Neuronal stem cell (in vitro differentiated cells): ENCODE results near the gene STIP1. TPM values are rescaled to one million over a fixed set of nuclear protein-coding genes. Genes with fewer than 3 reads are reported as not detected.

Experiments
- DNase-seq: peaks from one replicate; pipeline ENCODE4 v3.0.0-alpha.2; 2013; ENCODE audit warnings: low spot score
- H2AFZ ChIP-seq: one replicate; pipeline ENCODE4 v1.6.1; 2013; ENCODE audit warnings: mild to moderate bottlenecking, low read length, inconsistent platforms
- H2AK5ac ChIP-seq: 2 replicates; pipeline ENCODE4 v1.6.1; 2013; ENCODE audit warnings: low read depth, mild to moderate bottlenecking, inconsistent platforms, low read length, moderate library complexity, mixed read lengths
- H2BK120ac ChIP-seq: 2 replicates; pipeline ENCODE4 v1.6.1; 2013; ENCODE audit warnings: low read depth, mild to moderate bottlenecking, inconsistent platforms, low read length, moderate library complexity, mixed read lengths
- H2BK12ac ChIP-seq: one replicate; pipeline ENCODE4 v1.6.1; 2013; ENCODE audit warnings: low read length, inconsistent platforms
- H2BK15ac ChIP-seq: 2 replicates; pipeline ENCODE4 v1.6.1; 2013; ENCODE audit warnings: mild to moderate bottlenecking, low read length, inconsistent platforms, mixed read lengths
- H2BK5ac ChIP-seq: one replicate; pipeline ENCODE4 v1.6.1; 2013; ENCODE audit warnings: inconsistent platforms, mild to moderate bottlenecking, low read length, moderate library complexity
- H3K14ac ChIP-seq: one replicate; pipeline ENCODE4 v1.6.1; 2013; ENCODE audit warnings: low read length, inconsistent platforms
- H3K18ac ChIP-seq: 2 replicates; pipeline ENCODE4 v1.6.1; 2013; ENCODE audit warnings: low read length, inconsistent platforms
- H3K23ac ChIP-seq: 2 replicates; pipeline ENCODE4 v1.6.1; 2013; ENCODE audit warnings: low read depth, mild to moderate bottlenecking, mixed read lengths, low read length, inconsistent platforms; ENCODE audit not compliant: poor library complexity
- H3K27ac ChIP-seq: replicated peaks from 3 replicates; pipeline ENCODE4 v1.5.1; 2013; ENCODE audit warnings: low read length, inconsistent platforms
- H3K27me3 ChIP-seq, 3 experiments: 2 replicates each; pipeline ENCODE4 v1.6.1; 2013; ENCODE audit warnings: low read length in 3 of 3, mild to moderate bottlenecking in 2 of 3, inconsistent platforms in 1 of 3, low read depth in 1 of 3, mixed read lengths in 1 of 3, moderate library complexity in 1 of 3; ENCODE audit not compliant: control insufficient read depth in 3 of 3, insufficient read depth in 3 of 3
- H3K36me3 ChIP-seq, 2 donors: replicated peaks in 1 of 2; 2 replicates each; pipeline ENCODE4 v1.6.1; 2013; ENCODE audit warnings: low read length in 2 of 2; ENCODE audit not compliant: control insufficient read depth in 2 of 2, insufficient read depth in 2 of 2
- H3K4ac ChIP-seq: 2 replicates; pipeline ENCODE4 v1.6.1; 2013; ENCODE audit warnings: inconsistent platforms, mild to moderate bottlenecking, low read length, moderate library complexity
- H3K4me1 ChIP-seq, 2 donors: 1 replicate in 1 of 2; 2 replicates in 1 of 2; pipeline ENCODE4 v1.6.1; 2013; ENCODE audit warnings: low read length in 2 of 2, low read depth in 1 of 2; ENCODE audit not compliant: control insufficient read depth in 2 of 2, insufficient read depth in 1 of 2
- H3K4me2 ChIP-seq: one replicate; pipeline ENCODE4 v1.6.1; 2013; ENCODE audit warnings: mild to moderate bottlenecking, low read length, inconsistent platforms; ENCODE audit not compliant: insufficient read depth, poor library complexity, severe bottlenecking
- H3K4me3 ChIP-seq, 2 donors: 2 replicates each; pipeline ENCODE4 v1.5.1; 2013; ENCODE audit warnings: low read length in 2 of 2, mild to moderate bottlenecking in 2 of 2, inconsistent platforms in 1 of 2, moderate library complexity in 1 of 2
- H3K79me1 ChIP-seq: one replicate; pipeline ENCODE4 v1.6.1; 2013; ENCODE audit warnings: low read depth, mild to moderate bottlenecking, inconsistent platforms, low read length, moderate library complexity
- H3K9ac ChIP-seq: one replicate; pipeline ENCODE4 v1.6.1; 2013; ENCODE audit warnings: mild to moderate bottlenecking, low read depth, low read length, inconsistent platforms; ENCODE audit not compliant: poor library complexity
- H3K9me3 ChIP-seq, 2 donors: replicated peaks in 1 of 2; 2 replicates each; pipeline versions ENCODE3 to v1.6.1; 2013; ENCODE audit warnings: low read length in 2 of 2, mild to moderate bottlenecking in 2 of 2, inconsistent platforms in 1 of 2, low read depth in 1 of 2, mixed read lengths in 1 of 2, moderate library complexity in 1 of 2; ENCODE audit not compliant: control insufficient read depth in 2 of 2, insufficient read depth in 1 of 2
- H4K8ac ChIP-seq: one replicate; pipeline ENCODE4 v1.6.1; 2013; ENCODE audit warnings: low read depth, mild to moderate bottlenecking, inconsistent platforms, low read length, moderate library complexity
- H4K91ac ChIP-seq: one replicate; pipeline ENCODE4 v1.6.1; 2013; ENCODE audit warnings: low read length, low read depth, mild to moderate bottlenecking, inconsistent platforms; ENCODE audit not compliant: poor library complexity
- WGBS, 2 donors: extraction: QIAGEN DNeasy Blood & Tissue Kit; methylation state at CpG; one replicate each; pipeline ENCODE4 v1.1.7; 2013; ENCODE audit warnings: missing lambda C conversion rate in 2 of 2, mixed read lengths in 1 of 2; ENCODE audit not compliant: insufficient read length in 2 of 2, insufficient replicate concordance in 1 of 2; ENCODE audit errors: extremely low coverage in 2 of 2; 5-methylcytosine and 5-hydroxymethylcytosine counted together
- polyA plus RNA-seq, 2 experiments: library from polyadenylated mRNA; stranded (reverse); fragments of 200-250 nt; gene quantifications; one replicate each; pipeline ENCODE4 v1.2.3, GENCODE V29; 2013

The STIP1 gene
- 160 TPM for polyA plus RNA-seq (2013, experiment 1 of 2)
- polyA plus RNA-seq (2013, experiment 2 of 2) = 156 TPM

GRCh38 chr11:64185693-64186491, at the start of gene STIP1:
Gene STIP1, plus strand, starts transcription at chr11:64186171. Its CDS starts 91 bp downstream, at chr11:64186262.
- Histone ChIP-seq H3K36me3 (peaks cover 5 to 17% of the 10 kb centered on the region in 2 donors), H3K23ac (peak within 1 kb of the TSS; percentile 57), H3K27me3 (no peaks in the 10 kb centered on the region), H3K4me1 (peaks cover 10 to 15% of the 10 kb centered on the region in 2 donors), H3K79me1 (peaks cover 3% of the 10 kb centered on the region), H3K9me3 (peaks cover 0 to 2% of the 10 kb centered on the region in 2 donors), H3K4me2 (peak within 1 kb of the TSS; percentile 89), H2BK120ac (peak within 1 kb of the TSS; percentile 45), H3K4me3 (peak within 1 kb of the TSS; percentile 88 to 92), H2AK5ac (peak within 1 kb of the TSS; percentile 85), H3K27ac (peak within 1 kb of the TSS; percentile 85), H3K18ac (peak within 1 kb of the TSS; percentile 96), H2BK15ac (no peak within 1 kb of the TSS), H3K9ac (peak within 1 kb of the TSS; percentile 94), H2BK12ac (no peak within 1 kb of the TSS), H3K4ac (no peak within 1 kb of the TSS), H2BK5ac (peak within 1 kb of the TSS; percentile 57), H4K8ac (no peak within 1 kb of the TSS), H4K91ac (no peak within 1 kb of the TSS), H2AFZ (peak within 1 kb of the TSS; percentile 67), H3K14ac (no peak within 1 kb of the TSS)
- peak; percentile 100 for DNase-seq
- no CpG with 5 or more reads among the region's 74 CpGs for WGBS, 2 donors

DNA sequence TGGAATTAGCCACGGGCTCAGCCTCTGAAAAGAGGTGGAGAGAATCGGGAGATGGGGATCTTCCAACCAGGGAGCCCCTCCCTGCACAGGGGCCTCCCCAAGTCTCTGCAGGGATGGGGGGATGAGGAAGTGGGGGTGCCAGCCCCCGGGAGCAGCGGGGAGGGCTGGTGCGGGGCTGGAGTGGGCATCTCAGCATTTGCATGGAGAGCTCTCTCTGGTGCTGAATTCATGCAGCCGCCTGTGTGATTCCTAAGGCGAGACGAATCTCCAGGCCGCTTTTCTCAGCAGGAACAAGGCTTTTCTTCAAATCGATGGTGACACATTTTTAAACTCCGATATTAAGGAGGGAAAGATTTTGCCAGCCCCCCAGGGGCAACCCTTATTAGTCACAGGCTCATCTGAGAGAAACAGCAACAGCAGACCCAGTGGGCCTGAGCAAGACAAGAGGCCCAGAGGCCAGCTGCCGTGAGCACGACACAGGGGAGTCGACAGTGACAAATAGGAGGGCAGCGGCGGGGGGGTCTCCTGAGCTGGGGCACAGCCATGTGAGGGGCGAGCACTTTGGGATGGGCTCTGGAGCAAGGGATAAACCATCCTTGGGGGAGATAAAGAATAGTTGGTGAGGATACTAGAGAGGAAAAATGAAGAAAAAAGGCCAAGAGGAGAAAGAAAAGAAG, 49.1 kb upstream of the STIP1 start:
- H2AK5ac ChIP-seq = no peak overlapping the region
- no CpG with 5 or more reads among the region's 17 CpGs for WGBS, 2 donors

DNA sequence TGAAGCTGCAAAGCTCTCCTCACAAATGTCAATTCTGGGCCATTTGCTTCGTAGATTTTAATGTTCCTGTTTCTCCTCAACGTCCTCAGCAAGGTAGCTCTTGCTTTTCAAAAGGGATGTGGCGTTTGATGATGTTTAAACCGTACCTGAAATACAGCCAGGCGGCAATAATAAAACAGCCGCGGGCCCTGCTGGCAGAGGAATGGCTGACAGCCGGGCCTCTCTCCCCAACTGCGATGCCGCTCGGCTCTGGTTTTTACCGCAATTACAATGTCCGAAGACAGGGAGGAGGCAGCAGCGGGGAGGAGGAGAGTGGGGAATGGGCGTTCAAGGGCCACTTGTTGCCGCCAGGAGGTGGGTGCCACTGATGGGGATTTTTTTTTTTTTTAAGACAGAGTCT, 47.6 kb upstream of the STIP1 start:
- no peak overlapping the region for H3K4ac ChIP-seq
- H3K4me3 ChIP-seq = no peak overlapping the region
- peaks cover 5 to 11% of the 10 kb centered on the region in 2 donors for H3K4me1 ChIP-seq
- no peak overlapping the region for H3K27ac ChIP-seq
- no peak overlapping the region for H2AK5ac ChIP-seq
- DNase-seq = no peak
- H3K9ac ChIP-seq = no peak overlapping the region
- H2AFZ ChIP-seq = no peak overlapping the region
- H3K14ac ChIP-seq = no peak overlapping the region
- no peaks in the 10 kb centered on the region for H3K36me3 ChIP-seq
- WGBS, 2 donors = no CpG with 5 or more reads among the region's 16 CpGs
- no peak overlapping the region for H3K18ac ChIP-seq
- no peak overlapping the region for H3K4me2 ChIP-seq
- H2BK5ac ChIP-seq = no peak overlapping the region
- no peak overlapping the region for H2BK12ac ChIP-seq
- H4K8ac ChIP-seq = no peak overlapping the region
- H3K23ac ChIP-seq = no peak overlapping the region
- no peak overlapping the region for H4K91ac ChIP-seq
- H2BK15ac ChIP-seq = no peak overlapping the region
- H3K79me1 ChIP-seq = peaks cover 3% of the 10 kb centered on the region
- no peak overlapping the region for H2BK120ac ChIP-seq
- H3K27me3 ChIP-seq = peaks cover 0 to 7% (median 0%) of the 10 kb centered on the region in 3 experiments
- H3K9me3 ChIP-seq = no peaks in the 10 kb centered on the region

More for the DNA sequence above, 49.1 kb upstream of the STIP1 start:
- Histone ChIP-seq H3K23ac (no peak overlapping the region), H2BK120ac (no peak overlapping the region), H3K27me3 (peaks cover 0 to 7% (median 0%) of the 10 kb centered on the region in 3 experiments), H3K36me3 (no peaks in the 10 kb centered on the region), H3K4me3 (no peak overlapping the region), H3K18ac (no peak overlapping the region), H3K9me3 (no peaks in the 10 kb centered on the region), H3K4me1 (peaks cover 13 to 22% of the 10 kb centered on the region in 2 donors), H3K4ac (no peak overlapping the region), H2AFZ (no peak overlapping the region), H2BK5ac (no peak overlapping the region), H3K14ac (no peak overlapping the region), H2BK12ac (no peak overlapping the region), H4K91ac (no peak overlapping the region), H2BK15ac (no peak overlapping the region), H4K8ac (no peak overlapping the region), H3K9ac (no peak overlapping the region), H3K4me2 (no peak overlapping the region), H3K27ac (no peak overlapping the region), H3K79me1 (peaks cover 3% of the 10 kb centered on the region)
- DNase-seq = no peak

- Histone ChIP-seq H2BK120ac (no peak overlapping the region), H3K4me3 (no peak overlapping the region), H2AK5ac (peak overlapping the region; percentile 79), H4K8ac (no peak overlapping the region), H3K4ac (no peak overlapping the region), H3K9me3 (no peaks in the 10 kb centered on the region), H3K18ac (peak overlapping the region; percentile 81), H3K14ac (no peak overlapping the region), H3K27me3 (peaks cover 0 to 7% (median 0%) of the 10 kb centered on the region in 3 experiments), H3K79me1 (peaks cover 3% of the 10 kb centered on the region), H2BK12ac (no peak overlapping the region), H3K4me2 (no peak overlapping the region), H3K9ac (no peak overlapping the region), H3K4me1 (peaks cover 5 to 11% of the 10 kb centered on the region in 2 donors), H3K27ac (no peak overlapping the region), H3K36me3 (no peaks in the 10 kb centered on the region), H2AFZ (no peak overlapping the region), H3K23ac (no peak overlapping the region), H2BK5ac (no peak overlapping the region), H4K91ac (no peak overlapping the region), H2BK15ac (no peak overlapping the region)
- no CpG with 5 or more reads among the region's 15 CpGs for WGBS, 2 donors
- DNase-seq = no peak
Observed at GRCh38 chr11:64139049-64139448, 46.9 kb upstream of the STIP1 start.
